Mesothelial cell of epicardium (in vitro differentiated cells): ENCODE results near the gene FXYD4. TPM values are rescaled to one million over a fixed set of nuclear protein-coding genes. Genes with fewer than 3 reads are reported as not detected.

Source experiments
- DNase-seq, 2 experiments: peaks; one replicate each; pipeline ENCODE4 v3.0.0; 2021; ENCODE audit warnings: low spot score in 2 of 2; ENCODE audit not compliant: unreplicated experiment in 2 of 2
- H3K27ac Mint-ChIP-seq: 2 replicates; pipeline ENCODE4 v1.8.0; 2021; ENCODE audit warnings: mixed read lengths
- H3K27me3 Mint-ChIP-seq: 2 replicates; pipeline ENCODE4 v1.8.0; 2021; ENCODE audit warnings: low read depth, mixed read lengths
- H3K36me3 Mint-ChIP-seq: 2 replicates; pipeline ENCODE4 v1.8.0; 2021; ENCODE audit warnings: mixed read lengths
- H3K4me1 Mint-ChIP-seq: 2 replicates; pipeline ENCODE4 v1.8.0; 2021; ENCODE audit warnings: mixed read lengths
- H3K4me3 Mint-ChIP-seq: 2 replicates; pipeline ENCODE4 v1.8.0; 2021; ENCODE audit warnings: mild to moderate bottlenecking, moderate library complexity, mixed read lengths
- H3K9me3 Mint-ChIP-seq: 2 replicates; pipeline ENCODE4 v1.8.0; 2021; ENCODE audit warnings: mixed read lengths
- CTCF ChIP-seq: fragments of 200-600 bp; sonication (generic); IDR thresholded peaks from one replicate; pipeline ENCODE4 v1.5.0; 2021; ENCODE audit warnings: antibody characterized with exemption; ENCODE audit not compliant: unreplicated experiment
- total RNA-seq: library from RNA; stranded (reverse); gene quantifications from 3 replicates; pipeline ENCODE4 v1.2.1, GENCODE V29; 2021

The FXYD4 gene
- total RNA-seq, 1 donor from 2014 or later, result not detected

GRCh38 chr10:43348511-43349312, 22.7 kb upstream of the FXYD4 start:
- Mint-ChIP-seq H3K27ac (no peak overlapping the region), H3K36me3 (no peaks in the 10 kb centered on the region)

GRCh38 chr10:43350156-43350555, 21.3 kb upstream of the FXYD4 start:
- no peak overlapping the region for H3K27ac Mint-ChIP-seq
- peaks cover 36% of the 10 kb centered on the region for H3K4me1 Mint-ChIP-seq
- TF ChIP-seq CTCF, result no peak
- H3K36me3 Mint-ChIP-seq, result no peaks in the 10 kb centered on the region
- DNase-seq, result no peak
- H3K27me3 Mint-ChIP-seq, result peaks cover 8% of the 10 kb centered on the region
- no peaks in the 10 kb centered on the region for H3K9me3 Mint-ChIP-seq
- no peak overlapping the region for H3K4me3 Mint-ChIP-seq

More at GRCh38 chr10:43348511-43349312, 22.7 kb upstream of the FXYD4 start:
- DNase-seq, result peak; percentile 65 to 87
- H3K4me1 Mint-ChIP-seq, result peaks cover 24% of the 10 kb centered on the region
- no peak overlapping the region for H3K4me3 Mint-ChIP-seq
- peak; percentile 83 for TF ChIP-seq CTCF
- no peaks in the 10 kb centered on the region for H3K9me3 Mint-ChIP-seq
- H3K27me3 Mint-ChIP-seq, result peaks cover 10% of the 10 kb centered on the region

GRCh38 chr10:43350686-43351085, 20.8 kb upstream of the FXYD4 start:
- TF ChIP-seq CTCF, result no peak
- DNase-seq, result no peak
- H3K4me3 Mint-ChIP-seq, result no peak overlapping the region
- H3K4me1 Mint-ChIP-seq, result peaks cover 39% of the 10 kb centered on the region
- no peak overlapping the region for H3K27ac Mint-ChIP-seq
- peaks cover 8% of the 10 kb centered on the region for H3K27me3 Mint-ChIP-seq
- no peaks in the 10 kb centered on the region for H3K36me3 Mint-ChIP-seq
- H3K9me3 Mint-ChIP-seq, result no peaks in the 10 kb centered on the region

GRCh38 chr10:43351301-43351700, 20.1 kb upstream of the FXYD4 start:
- no peak overlapping the region for H3K27ac Mint-ChIP-seq
- no peak for DNase-seq
- no peak overlapping the region for H3K4me3 Mint-ChIP-seq
- peaks cover 44% of the 10 kb centered on the region for H3K4me1 Mint-ChIP-seq
- H3K36me3 Mint-ChIP-seq, result no peaks in the 10 kb centered on the region
- no peaks in the 10 kb centered on the region for H3K9me3 Mint-ChIP-seq
- peaks cover 8% of the 10 kb centered on the region for H3K27me3 Mint-ChIP-seq
- no peak for TF ChIP-seq CTCF

GRCh38 chr10:43352951-43353350, 18.5 kb upstream of the FXYD4 start:
- no peak for TF ChIP-seq CTCF
- H3K4me3 Mint-ChIP-seq, result no peak overlapping the region
- no peaks in the 10 kb centered on the region for H3K9me3 Mint-ChIP-seq
- H3K27me3 Mint-ChIP-seq, result peaks cover 8% of the 10 kb centered on the region
- H3K36me3 Mint-ChIP-seq, result no peaks in the 10 kb centered on the region
- peaks cover 44% of the 10 kb centered on the region for H3K4me1 Mint-ChIP-seq
- DNase-seq, result no peak
- no peak overlapping the region for H3K27ac Mint-ChIP-seq
